Adrenal gland (tissue), 12 donors: ENCODE measurements around the gene RUNDC1. TPM values are rescaled to one million over a fixed set of nuclear protein-coding genes. Genes with fewer than 3 reads are reported as not detected.

Experiments used
- DNase-seq, 7 donors: peaks; one replicate each; pipeline ENCODE4 v3.0.0-alpha.2; 2019 to 2020
- H3K27ac ChIP-seq, 5 donors: fragments of 200-600 bp; sonication (generic) in 4 of 5; 1 replicate in 3 of 5; 2 replicates in 2 of 5; pipeline versions ENCODE4 v1.5.1 to v1.8.0; 2016 to 2020; ENCODE audit warnings: mild to moderate bottlenecking in 1 of 5
- H3K27me3 ChIP-seq: fragments of 200-600 bp; 2 replicates; pipeline ENCODE4 v1.8.0; 2021
- H3K36me3 ChIP-seq, 2 donors: fragments of 200-600 bp; replicated peaks in 1 of 2; 1 replicate in 1 of 2; 2 replicates in 1 of 2; pipeline versions ENCODE4 v1.5.1 to v1.8.0; 2018 to 2022
- H3K4me1 ChIP-seq, 2 donors: fragments of 200-600 bp; replicated peaks in 1 of 2; 1 replicate in 1 of 2; 2 replicates in 1 of 2; pipeline versions ENCODE4 v1.5.1 to v1.8.0; 2018 to 2021
- H3K4me3 ChIP-seq, 4 donors: fragments of 200-600 bp; sonication (generic) in 3 of 4; one replicate each; pipeline ENCODE4 v1.5.1; 2016 to 2018
- H3K9me3 ChIP-seq, 3 donors: fragments of 200-600 bp; sonication (generic) in 1 of 3; replicated peaks in 1 of 3; 1 replicate in 2 of 3; 2 replicates in 1 of 3; pipeline versions ENCODE4 v1.5.1 to v1.8.0; 2016 to 2021
- POLR2A ChIP-seq, 2 donors: fragments of 450-650 bp; IDR thresholded peaks; one replicate each; pipeline ENCODE4 v1.6.1; 2017; ENCODE audit warnings: antibody characterized with exemption in 2 of 2, mild to moderate bottlenecking in 2 of 2, moderate library complexity in 1 of 2
- WGBS, 4 donors: extraction: QIAGEN DNeasy Blood & Tissue Kit in 2 of 4; methylation state at CpG; one replicate each; pipeline versions ENCODE4 v1.1.5 to v1.1.7; 2013 to 2017; 5-methylcytosine and 5-hydroxymethylcytosine counted together
- intact Hi-C, 2 donors: fragments of 100-400 bp; cut with DNase I; formaldehyde crosslinking; loops; one replicate each; pipeline versions ENCODE4 v1.14.1 to v1.15.0; 2022 to 2023
- polyA plus RNA-seq, 3 donors: library from polyadenylated mRNA; stranded (reverse); fragments of 200-250 nt in 2 of 3; fragments of 350-450 nt in 1 of 3; fragmentation: Illumina TruSeq in 1 of 3; extraction: RNeasy Lipid Tissue Mini Kit (QIAGEN cat#74804) in 1 of 3; gene quantifications; one replicate each; pipeline ENCODE4 v1.2.3, GENCODE V29; 2013 to 2014
- total RNA-seq, 9 donors: library from RNA; depleted of rRNA in 4 of 9; stranded (reverse); fragments of >200 nt in 4 of 9; fragments of 120-200 nt in 1 of 9; fragmentation: NEBNext Ultra II Directional in 1 of 9; extraction: Animal tissue kit (Norgen Biotek cat#: 25700) in 1 of 9; gene quantifications; one replicate each; pipeline versions ENCODE4 v1.1.0 to v1.2.4, GENCODE V29; 2013 to 2023
- TF ChIP-seq, protein P1 (sequence below), 6 experiments: fragments of 450-650 bp in 4 of 6; fragments of 200-600 bp in 2 of 6; sonication (generic) in 1 of 6; IDR thresholded peaks; 1 replicate in 5 of 6; 2 replicates in 1 of 6; pipeline versions ENCODE4 v1.5.1 to v1.8.0; 2016 to 2021; ENCODE audit warnings: antibody characterized with exemption in 6 of 6, mild to moderate bottlenecking in 2 of 6, moderate library complexity in 1 of 6
- donor health status: healthy with polysubstance abuse.
- donor health status: Bipolar disorder and iron deficiency.
- donor health status: DM: yes; HTN: yes; CAD: no.
- donor health status: DM: no; HTN: no; CAD: no.
- donor health status: DM: no; HTN: no; CAD: no.
- donor health status: DM: yes; HTN: yes; CAD: no.

Gene RUNDC1
- total and polyA plus RNA-seq, 12 donors = 7.6 to 29.7 (median 17.1) TPM

DNA sequence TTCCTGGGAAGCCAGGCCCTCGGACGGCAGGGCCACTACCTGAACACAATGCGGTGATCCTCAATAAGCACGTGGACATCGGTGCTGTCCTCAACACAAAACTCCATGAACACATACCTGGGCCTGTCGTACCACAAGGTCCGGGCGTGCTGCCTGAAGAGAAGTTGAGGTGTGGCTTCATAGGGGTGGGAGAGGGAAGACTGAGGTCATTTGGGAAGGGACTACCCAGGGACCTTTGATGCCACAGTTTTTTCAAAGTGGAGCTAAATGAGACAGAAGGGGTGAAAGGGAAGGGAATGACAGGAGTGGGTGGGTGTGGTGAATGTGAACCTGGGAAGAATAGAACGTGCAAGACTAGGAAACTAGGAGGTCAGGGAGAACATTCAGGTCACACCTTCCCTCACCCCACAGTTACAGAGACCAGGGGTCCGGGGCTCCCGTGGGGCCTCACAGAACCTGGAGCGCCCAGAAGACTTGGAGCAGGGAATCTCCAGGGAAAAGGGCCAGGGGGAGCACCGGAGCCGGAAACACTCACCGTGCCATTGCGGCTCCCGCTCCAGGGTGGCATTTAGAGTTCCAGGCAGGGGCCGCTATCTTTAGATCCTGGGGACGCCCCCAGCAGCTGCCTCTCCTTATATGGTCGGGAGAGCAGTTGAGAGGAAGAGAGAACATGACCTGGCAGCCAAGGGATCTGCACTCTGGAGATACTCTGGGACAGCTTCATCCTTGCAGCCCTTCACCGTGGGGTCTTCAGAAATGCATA is 673 bp upstream of the RUNDC1 start, which contains the start of gene PTGES3L:
TSS of gene PTGES3L (minus strand) at position 570 of the 763 bp plus-strand sequence. CDS start at position 543, 27 bp downstream.
- no peaks in the 10 kb centered on the region for H3K36me3 ChIP-seq
- no peak for TF ChIP-seq POLR2A (IDR thresholded peaks at IDR 0.05)
- TF ChIP-seq, protein P1, sequence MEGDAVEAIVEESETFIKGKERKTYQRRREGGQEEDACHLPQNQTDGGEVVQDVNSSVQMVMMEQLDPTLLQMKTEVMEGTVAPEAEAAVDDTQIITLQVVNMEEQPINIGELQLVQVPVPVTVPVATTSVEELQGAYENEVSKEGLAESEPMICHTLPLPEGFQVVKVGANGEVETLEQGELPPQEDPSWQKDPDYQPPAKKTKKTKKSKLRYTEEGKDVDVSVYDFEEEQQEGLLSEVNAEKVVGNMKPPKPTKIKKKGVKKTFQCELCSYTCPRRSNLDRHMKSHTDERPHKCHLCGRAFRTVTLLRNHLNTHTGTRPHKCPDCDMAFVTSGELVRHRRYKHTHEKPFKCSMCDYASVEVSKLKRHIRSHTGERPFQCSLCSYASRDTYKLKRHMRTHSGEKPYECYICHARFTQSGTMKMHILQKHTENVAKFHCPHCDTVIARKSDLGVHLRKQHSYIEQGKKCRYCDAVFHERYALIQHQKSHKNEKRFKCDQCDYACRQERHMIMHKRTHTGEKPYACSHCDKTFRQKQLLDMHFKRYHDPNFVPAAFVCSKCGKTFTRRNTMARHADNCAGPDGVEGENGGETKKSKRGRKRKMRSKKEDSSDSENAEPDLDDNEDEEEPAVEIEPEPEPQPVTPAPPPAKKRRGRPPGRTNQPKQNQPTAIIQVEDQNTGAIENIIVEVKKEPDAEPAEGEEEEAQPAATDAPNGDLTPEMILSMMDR (IDR thresholded peaks at IDR 0.05) = no peak
- peak in 2 of 7 donors; percentile 28 to 35 for DNase-seq
- WGBS, 4 donors = 39 to 67% (median 42%) methylated on average over 13 to 21 of the region's 21 CpGs
- H3K4me1 ChIP-seq = peaks cover 12 to 31% of the 10 kb centered on the region in 2 donors
- peak within 1 kb of the TSS; percentile 87 to 99 (median 93) for H3K4me3 ChIP-seq
- H3K27ac ChIP-seq = peak within 1 kb of the TSS in 4 of 5 donors; percentile 65 to 93 (median 80)
- no peaks in the 10 kb centered on the region for H3K27me3 ChIP-seq
- no peaks in the 10 kb centered on the region for H3K9me3 ChIP-seq
- intact Hi-C loops = no loop called here

- Histone ChIP-seq H3K27me3 (no peaks in the 10 kb centered on the region), H3K4me3 (peak overlapping the region; percentile 87 to 99 (median 93)), H3K27ac (peak overlapping the region in 4 of 5 donors; percentile 65 to 93 (median 80)), H3K9me3 (no peaks in the 10 kb centered on the region), H3K4me1 (peaks cover 12 to 36% of the 10 kb centered on the region in 2 donors), H3K36me3 (peaks cover 0 to 10% of the 10 kb centered on the region in 2 donors)
- intact Hi-C loops = no loop called here
- WGBS, 4 donors = 0 to 2% (median 1%) methylated on average over 16 to 67 of the region's 67 CpGs
- DNase-seq = peak; percentile 38 to 76 (median 57)
- TF ChIP-seq POLR2A (IDR thresholded peaks at IDR 0.05) = no peak
- TF ChIP-seq, protein P1 (IDR thresholded peaks at IDR 0.05) = peak in 2 of 6 experiments; percentile 19 to 24
Observed at GRCh38 chr17:42980766-42981397, 517 bp downstream of the RUNDC1 start.

DNA sequence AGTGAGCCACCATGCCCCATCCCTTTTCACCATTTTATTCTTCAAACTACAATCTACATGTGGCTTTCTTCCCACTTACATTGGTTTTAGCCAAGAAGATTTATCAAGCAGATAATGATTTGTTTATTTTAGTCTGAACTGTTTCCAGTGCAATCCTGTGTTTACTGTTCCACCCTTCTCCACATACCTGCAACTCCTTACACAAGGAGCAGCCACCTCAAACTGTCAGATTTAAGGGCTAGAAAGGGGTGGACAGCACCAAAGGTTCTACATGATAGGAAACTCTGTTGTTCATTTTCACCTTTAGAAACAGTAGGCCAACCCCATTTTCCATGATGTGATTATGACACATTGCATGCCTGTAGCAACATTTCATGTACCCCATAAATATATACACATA is 1.9 kb downstream of the RUNDC1 start:
- intact Hi-C loops = no loop called here
- peaks cover 0 to 17% of the 10 kb centered on the region in 2 donors for H3K36me3 ChIP-seq
- H3K4me3 ChIP-seq = no peak overlapping the region
- no peaks in the 10 kb centered on the region for H3K27me3 ChIP-seq
- H3K27ac ChIP-seq = no peak overlapping the region
- peaks cover 12 to 36% of the 10 kb centered on the region in 2 donors for H3K4me1 ChIP-seq
- TF ChIP-seq, protein P1 (IDR thresholded peaks at IDR 0.05) = no peak
- no peak for TF ChIP-seq POLR2A (IDR thresholded peaks at IDR 0.05)
- H3K9me3 ChIP-seq = no peaks in the 10 kb centered on the region
- DNase-seq = no peak

DNA sequence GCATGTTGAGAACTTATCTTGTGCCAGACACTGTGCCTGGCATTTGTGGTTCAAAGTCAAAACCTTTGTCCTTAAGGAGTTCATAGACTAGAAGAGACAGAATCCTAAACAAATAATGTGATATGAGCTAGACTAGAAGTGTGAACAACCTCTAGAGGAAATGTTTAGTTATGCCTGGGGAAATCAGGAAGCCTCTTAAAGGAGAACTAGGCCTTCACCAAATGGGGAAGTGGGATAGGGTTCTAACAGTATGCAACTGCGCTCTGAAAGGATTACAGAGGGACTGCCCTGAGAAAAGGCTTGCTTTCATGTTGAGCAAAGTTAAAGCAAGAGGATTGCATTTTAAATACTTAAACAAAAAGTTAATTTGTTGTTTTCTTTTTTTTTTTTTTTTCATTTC is 4.9 kb downstream of the RUNDC1 start:
- no peak for DNase-seq
- TF ChIP-seq, protein P1 (IDR thresholded peaks at IDR 0.05) = no peak
- TF ChIP-seq POLR2A (IDR thresholded peaks at IDR 0.05) = no peak
- intact Hi-C loops = no loop called here
- Histone ChIP-seq H3K4me1 (peaks cover 21 to 43% of the 10 kb centered on the region in 2 donors), H3K9me3 (no peaks in the 10 kb centered on the region), H3K27me3 (no peaks in the 10 kb centered on the region), H3K4me3 (no peak overlapping the region), H3K36me3 (peaks cover 0 to 47% of the 10 kb centered on the region in 2 donors), H3K27ac (peak overlapping the region in 2 of 5 donors; percentile 25 to 41)
- WGBS, 4 donors = 0 to 53% (median 0%) methylated on average over 1 of the region's 1 CpG
